HTR-8/SVneo (cell line): ENCODE data around the gene ZDHHC9.

ENCODE experiments used
- DNase-seq: peaks from one replicate; pipeline ENCODE4 v3.0.0; 2011; ENCODE audit warnings: low spot score, mixed read lengths; ENCODE audit not compliant: insufficient read length
- FAIRE-seq: peaks from 2 replicates; lab custom pipeline; 2011; peaks lifted over from hg19 to GRCh38; lab: Jason Lieb, UNC

The ZDHHC9 gene

GRCh38 chrX:129788527-129788926 is 55.2 kb downstream of the ZDHHC9 start:
- no peak for DNase-seq
- no peak for FAIRE-seq

GRCh38 chrX:129787336-129788055 is 56.2 kb downstream of the ZDHHC9 start:
- DNase-seq (no peak), FAIRE-seq (no peak)

GRCh38 chrX:129786210-129786651 is 57.5 kb downstream of the ZDHHC9 start:
- DNase-seq (no peak), FAIRE-seq (no peak)

GRCh38 chrX:129785160-129785947 is 58.3 kb downstream of the ZDHHC9 start:
- DNase-seq (no peak), FAIRE-seq (no peak)

GRCh38 chrX:129784371-129784770 is 59.3 kb downstream of the ZDHHC9 start:
- FAIRE-seq: no peak
- no peak for DNase-seq

GRCh38 chrX:129783291-129783713 is 60.4 kb downstream of the ZDHHC9 start:
- FAIRE-seq (no peak), DNase-seq (no peak)

GRCh38 chrX:129782706-129783105 is 61.0 kb downstream of the ZDHHC9 start:
- DNase-seq (no peak), FAIRE-seq (no peak)

- no peak for DNase-seq
- FAIRE-seq: no peak
These were observed 61.8 kb downstream of the ZDHHC9 start for GRCh38 chrX:129781680-129782495.

- FAIRE-seq (no peak), DNase-seq (no peak)
These were observed 62.5 kb downstream of the ZDHHC9 start for GRCh38 chrX:129781134-129781672.

- FAIRE-seq (no peak), DNase-seq (no peak)
These were observed 63.1 kb downstream of the ZDHHC9 start for GRCh38 chrX:129780441-129781105.

GRCh38 chrX:129779747-129780146 is 63.9 kb downstream of the ZDHHC9 start, which contains the start of gene SASH3:
TSS of gene SASH3 (plus strand) at chrX:129779949. CDS start at chrX:129780098, 149 bp downstream.
- FAIRE-seq: no peak
- DNase-seq: no peak

- DNase-seq (no peak), FAIRE-seq (no peak)
These were observed 64.5 kb downstream of the ZDHHC9 start for GRCh38 chrX:129779086-129779672.

- no peak for DNase-seq
- no peak for FAIRE-seq
These were observed 66.3 kb downstream of the ZDHHC9 start for GRCh38 chrX:129777218-129778030.

- FAIRE-seq (no peak), DNase-seq (no peak)
These were observed 69.8 kb downstream of the ZDHHC9 start for GRCh38 chrX:129773649-129774458.

- no peak for DNase-seq
These were observed 70.8 kb downstream of the ZDHHC9 start for GRCh38 chrX:129772796-129773431.

GRCh38 chrX:129771266-129771995 is 72.3 kb downstream of the ZDHHC9 start:
- no peak for FAIRE-seq

More at GRCh38 chrX:129772796-129773431, 70.8 kb downstream of the ZDHHC9 start:
- FAIRE-seq: no peak

More at GRCh38 chrX:129771266-129771995, 72.3 kb downstream of the ZDHHC9 start:
- DNase-seq: no peak
